Neutrophil (primary cell): ENCODE results near the gene PKIG.

Experiments used
- H3K27ac ChIP-seq: fragments of 200-600 bp; sonication (generic); 2 replicates; pipeline ENCODE4 v1.5.1; 2016; ENCODE audit warnings: mild to moderate bottlenecking, moderate library complexity
- H3K27me3 ChIP-seq: fragments of 200-600 bp; sonication (generic); 2 replicates; pipeline ENCODE4 v1.6.0; 2016; ENCODE audit warnings: mild to moderate bottlenecking
- H3K36me3 ChIP-seq: fragments of 200-600 bp; sonication (generic); 2 replicates; pipeline ENCODE4 v1.5.1; 2017
- H3K4me1 ChIP-seq, 2 experiments: fragments of 200-600 bp in 1 of 2; sonication (generic) in 1 of 2; 1 replicate in 1 of 2; 2 replicates in 1 of 2; pipeline versions ENCODE4 v1.5.1 to v1.6.1; 2013 to 2016; ENCODE audit warnings: low read depth in 1 of 2, low read length in 1 of 2, mild to moderate bottlenecking in 1 of 2, moderate library complexity in 1 of 2; ENCODE audit not compliant: control insufficient read depth in 1 of 2, insufficient read depth in 1 of 2
- H3K4me3 ChIP-seq, 2 experiments: fragments of 200-600 bp in 1 of 2; sonication (generic) in 1 of 2; 1 replicate in 1 of 2; 2 replicates in 1 of 2; pipeline ENCODE4 v1.5.1; 2013 to 2016; ENCODE audit warnings: low read depth in 1 of 2, low read length in 1 of 2, mild to moderate bottlenecking in 1 of 2, moderate library complexity in 1 of 2
- H3K9me3 ChIP-seq: fragments of 200-600 bp; sonication (generic); 2 replicates; pipeline ENCODE4 v1.5.1; 2016
- CTCF ChIP-seq: fragments of 200-600 bp; sonication (generic); IDR thresholded peaks from 2 replicates; pipeline ENCODE4 v1.5.1; 2016; ENCODE audit warnings: antibody characterized with exemption

PKIG gene

GRCh38 chr20:44641325-44641724 lies 58.9 kb downstream of the PKIG start:
- H3K4me1 ChIP-seq: peaks cover 36 to 40% of the 10 kb centered on the region in 2 experiments
- no peaks in the 10 kb centered on the region for H3K9me3 ChIP-seq
- H3K27me3 ChIP-seq: no peaks in the 10 kb centered on the region
- H3K36me3 ChIP-seq: no peaks in the 10 kb centered on the region
- TF ChIP-seq CTCF: no peak
- no peak overlapping the region for H3K27ac ChIP-seq
- no peak overlapping the region for H3K4me3 ChIP-seq

- no peaks in the 10 kb centered on the region for H3K27me3 ChIP-seq
- no peak overlapping the region for H3K4me3 ChIP-seq
- TF ChIP-seq CTCF: no peak
- peaks cover 39 to 45% of the 10 kb centered on the region in 2 experiments for H3K4me1 ChIP-seq
- no peaks in the 10 kb centered on the region for H3K36me3 ChIP-seq
- H3K27ac ChIP-seq: no peak overlapping the region
- H3K9me3 ChIP-seq: no peaks in the 10 kb centered on the region
Observed at GRCh38 chr20:44642203-44643153, 60.1 kb downstream of the PKIG start.

GRCh38 chr20:44643154-44643519 lies 60.8 kb downstream of the PKIG start:
- no peaks in the 10 kb centered on the region for H3K27me3 ChIP-seq
- no peaks in the 10 kb centered on the region for H3K9me3 ChIP-seq
- H3K27ac ChIP-seq: no peak overlapping the region
- peaks cover 39 to 45% of the 10 kb centered on the region in 2 experiments for H3K4me1 ChIP-seq
- H3K4me3 ChIP-seq: no peak overlapping the region
- no peaks in the 10 kb centered on the region for H3K36me3 ChIP-seq
- TF ChIP-seq CTCF: no peak

- Histone ChIP-seq H3K27ac (no peak overlapping the region), H3K36me3 (no peaks in the 10 kb centered on the region), H3K9me3 (no peaks in the 10 kb centered on the region), H3K27me3 (no peaks in the 10 kb centered on the region), H3K4me1 (peaks cover 39 to 45% of the 10 kb centered on the region in 2 experiments), H3K4me3 (no peak overlapping the region)
- no peak for TF ChIP-seq CTCF
Observed at GRCh38 chr20:44643596-44644229, 61.3 kb downstream of the PKIG start.

- TF ChIP-seq CTCF: no peak
- Histone ChIP-seq H3K36me3 (no peaks in the 10 kb centered on the region), H3K27me3 (no peaks in the 10 kb centered on the region), H3K27ac (no peak overlapping the region), H3K4me3 (no peak overlapping the region), H3K4me1 (peaks cover 39 to 45% of the 10 kb centered on the region in 2 experiments), H3K9me3 (no peaks in the 10 kb centered on the region)
Observed at GRCh38 chr20:44644230-44644617, 61.8 kb downstream of the PKIG start.
